GM23248 (cell line): ENCODE measurements around the gene CMIP. TPM values are rescaled to one million over a fixed set of nuclear protein-coding genes. Genes with fewer than 3 reads are reported as not detected.

ENCODE experiments used
- DNase-seq: peaks from one replicate; pipeline ENCODE4 v3.0.0-alpha.2; 2015
- H2AFZ ChIP-seq: fragments of 200-600 bp; sonication (generic); 2 replicates; pipeline ENCODE4 v1.6.1; 2016; ENCODE audit warnings: antibody characterized with exemption
- H3F3A ChIP-seq: fragments of 200-600 bp; sonication (generic); 2 replicates; pipeline ENCODE4 v1.6.1; 2016; ENCODE audit warnings: mild to moderate bottlenecking, antibody characterized with exemption, mixed run types; ENCODE audit not compliant: insufficient read depth
- H3K27ac ChIP-seq: fragments of 200-600 bp; sonication (generic); 2 replicates; pipeline ENCODE4 v1.5.1; 2016; ENCODE audit warnings: mild to moderate bottlenecking
- H3K27me3 ChIP-seq: fragments of 200-600 bp; sonication (generic); replicated peaks from 2 replicates; pipeline ENCODE4 v1.6.1; 2016; ENCODE audit warnings: mild to moderate bottlenecking; ENCODE audit not compliant: insufficient read depth
- H3K36me3 ChIP-seq: fragments of 200-600 bp; sonication (generic); 2 replicates; pipeline ENCODE4 v1.6.1; 2016; ENCODE audit warnings: low read depth, mild to moderate bottlenecking
- H3K4me1 ChIP-seq: fragments of 200-600 bp; sonication (generic); 2 replicates; pipeline ENCODE4 v1.6.1; 2016; ENCODE audit warnings: mild to moderate bottlenecking; ENCODE audit not compliant: insufficient read depth
- H3K4me2 ChIP-seq: fragments of 200-600 bp; sonication (generic); one replicate; pipeline ENCODE4 v1.6.1; 2016; ENCODE audit warnings: mild to moderate bottlenecking; ENCODE audit not compliant: unreplicated experiment
- H3K4me3 ChIP-seq: fragments of 200-600 bp; sonication (generic); 2 replicates; pipeline ENCODE4 v1.5.1; 2016; ENCODE audit warnings: mild to moderate bottlenecking
- H3K79me2 ChIP-seq: fragments of 200-600 bp; sonication (generic); 2 replicates; pipeline ENCODE4 v1.6.1; 2016; ENCODE audit warnings: mild to moderate bottlenecking; ENCODE audit not compliant: insufficient read depth
- H3K9ac ChIP-seq: fragments of 200-600 bp; sonication (generic); 2 replicates; pipeline ENCODE4 v1.6.1; 2016; ENCODE audit warnings: mild to moderate bottlenecking
- H3K9me2 ChIP-seq: fragments of 200-600 bp; sonication (generic); 2 replicates; pipeline ENCODE4 v1.6.1; 2016; ENCODE audit warnings: mixed run types, mild to moderate bottlenecking, moderate library complexity; ENCODE audit not compliant: insufficient read depth
- H3K9me3 ChIP-seq: fragments of 200-600 bp; sonication (generic); one replicate; pipeline ENCODE4 v1.6.1; 2017; ENCODE audit warnings: low read depth
- H4K20me1 ChIP-seq: fragments of 200-600 bp; sonication (generic); 2 replicates; pipeline ENCODE4 v1.6.0; 2016; ENCODE audit not compliant: insufficient read depth
- EZH2 ChIP-seq: fragments of 200-600 bp; sonication (generic); IDR thresholded peaks from 2 replicates; pipeline ENCODE4 v1.6.1; 2018; ENCODE audit warnings: antibody characterized with exemption, mild to moderate bottlenecking; ENCODE audit not compliant: insufficient read depth, poor library complexity, severe bottlenecking
- EZH2phosphoT487 ChIP-seq: fragments of 200-600 bp; sonication (generic); IDR thresholded peaks from 2 replicates; pipeline ENCODE4 v1.6.1; 2018; ENCODE audit warnings: antibody characterized with exemption, moderate library complexity, mild to moderate bottlenecking, low read depth; ENCODE audit not compliant: insufficient read depth
- WGBS, 2 experiments: methylation state at CpG; one replicate each; pipeline ENCODE4 v1.1.6; 2015 to 2017; ENCODE audit warnings: low lambda C conversion rate in 2 of 2, low coverage in 1 of 2; ENCODE audit errors: missing lambda C conversion rate in 2 of 2; 5-methylcytosine and 5-hydroxymethylcytosine counted together
- in situ Hi-C: fragments of 300-500 bp; cut with MboI; formaldehyde crosslinking; loops from 2 replicates; pipeline ENCODE4 v1.15.0; 2020
- polyA plus RNA-seq: library from polyadenylated mRNA; unstranded; fragments of >200 nt; fragmentation: Nextera tagmentation; extraction: Ambion mirVana; gene quantifications from 2 replicates; pipeline ENCODE4 v1.2.1, GENCODE V29; 2016
- total RNA-seq: library from RNA; depleted of rRNA; stranded (reverse); fragments of >200 nt; shearing (Covaris generic); gene quantifications from 2 replicates; pipeline ENCODE4 v1.2.3, GENCODE V29; 2014

The CMIP gene
- total and polyA plus RNA-seq, 2 experiments from 2014 or later: 1.5 to 9.5 TPM

- Histone ChIP-seq H3K4me3 (no peak overlapping the region), H3K4me1 (peaks cover 10% of the 10 kb centered on the region), H3K79me2 (no peaks in the 10 kb centered on the region), H3K27ac (peak overlapping the region; percentile 70; the same call in 1 of the 2 replicates), H3K36me3 (no peaks in the 10 kb centered on the region), H2AFZ (no peak overlapping the region), H3K9me2 (no peaks in the 10 kb centered on the region), H3K9ac (no peak overlapping the region), H3F3A (peaks cover 5% of the 10 kb centered on the region; the same call in 1 of the 2 replicates), H3K9me3 (no peaks in the 10 kb centered on the region), H3K27me3 (no peaks in the 10 kb centered on the region), H4K20me1 (no peaks in the 10 kb centered on the region), H3K4me2 (no peak overlapping the region)
- DNase-seq: no peak
- WGBS, 2 experiments: 93 to 95% methylated on average over 5 of the region's 5 CpGs
- in situ Hi-C loops: no loop called here
- no peak for TF ChIP-seq EZH2phosphoT487
- no peak for TF ChIP-seq EZH2
Observed at GRCh38 chr16:81702506-81702905, 257.9 kb downstream of the CMIP start.

- no peaks in the 10 kb centered on the region for H3K27me3 ChIP-seq
- H3K4me1 ChIP-seq: peaks cover 13% of the 10 kb centered on the region
- peak overlapping the region; percentile 70 for H3K27ac ChIP-seq
- in situ Hi-C loops: no loop called here
- H2AFZ ChIP-seq: no peak overlapping the region
- H3K36me3 ChIP-seq: peaks cover 4% of the 10 kb centered on the region; the same call in 1 of the 2 replicates
- DNase-seq: peak; percentile 97
- peak overlapping the region; percentile 69 for H3K9ac ChIP-seq
- 47 to 50% methylated on average over 19 to 27 of the region's 27 CpGs for WGBS, 2 experiments
- no peak overlapping the region for H3K4me2 ChIP-seq
- TF ChIP-seq EZH2phosphoT487 (no peak), EZH2 (no peak)
- H3K4me3 ChIP-seq: no peak overlapping the region
- H4K20me1 ChIP-seq: no peaks in the 10 kb centered on the region
- no peaks in the 10 kb centered on the region for H3K9me2 ChIP-seq
- no peaks in the 10 kb centered on the region for H3K79me2 ChIP-seq
- no peaks in the 10 kb centered on the region for H3K9me3 ChIP-seq
- H3F3A ChIP-seq: peaks cover 8% of the 10 kb centered on the region; the same call in 1 of the 2 replicates
Observed at GRCh38 chr16:81703177-81704155, 258.9 kb downstream of the CMIP start.

- H3K27ac ChIP-seq: no peak overlapping the region
- in situ Hi-C loops: no loop called here
- no peak for DNase-seq
- no peaks in the 10 kb centered on the region for H4K20me1 ChIP-seq
- H3K4me1 ChIP-seq: peaks cover 13% of the 10 kb centered on the region
- H3F3A ChIP-seq: peaks cover 15% of the 10 kb centered on the region; the same call in 1 of the 2 replicates
- TF ChIP-seq EZH2phosphoT487 (no peak), EZH2 (no peak)
- no peaks in the 10 kb centered on the region for H3K9me3 ChIP-seq
- no peaks in the 10 kb centered on the region for H3K27me3 ChIP-seq
- WGBS, 2 experiments: 97 to 100% methylated on average over 13 of the region's 13 CpGs
- H3K4me3 ChIP-seq: no peak overlapping the region
- no peak overlapping the region for H3K4me2 ChIP-seq
- no peaks in the 10 kb centered on the region for H3K9me2 ChIP-seq
- H3K36me3 ChIP-seq: peaks cover 9% of the 10 kb centered on the region; the same call in 1 of the 2 replicates
- H3K9ac ChIP-seq: no peak overlapping the region
- H3K79me2 ChIP-seq: no peaks in the 10 kb centered on the region
- H2AFZ ChIP-seq: no peak overlapping the region
Observed at GRCh38 chr16:81705261-81705660, 260.7 kb downstream of the CMIP start.

GRCh38 chr16:81706327-81707295 lies 262.0 kb downstream of the CMIP start:
- no peaks in the 10 kb centered on the region for H3K9me3 ChIP-seq
- no peak overlapping the region for H3K9ac ChIP-seq
- H2AFZ ChIP-seq: no peak overlapping the region
- 89 to 90% methylated on average over 23 to 26 of the region's 26 CpGs for WGBS, 2 experiments
- TF ChIP-seq EZH2 (no peak), EZH2phosphoT487 (no peak)
- no peak for DNase-seq
- H3K27ac ChIP-seq: 0 out of 2 replicates have a peak overlapping the region, but pooled peaks have one; percentile 28
- H3K4me2 ChIP-seq: no peak overlapping the region
- in situ Hi-C loops: no loop called here
- no peaks in the 10 kb centered on the region for H3K79me2 ChIP-seq
- H4K20me1 ChIP-seq: no peaks in the 10 kb centered on the region
- H3K4me1 ChIP-seq: peaks cover 18% of the 10 kb centered on the region
- H3F3A ChIP-seq: peaks cover 15% of the 10 kb centered on the region; the same call in 1 of the 2 replicates
- no peaks in the 10 kb centered on the region for H3K9me2 ChIP-seq
- peaks cover 9% of the 10 kb centered on the region; the same call in 1 of the 2 replicates for H3K36me3 ChIP-seq
- H3K4me3 ChIP-seq: no peak overlapping the region
- H3K27me3 ChIP-seq: no peaks in the 10 kb centered on the region
